ENCODE data around the gene TMEM62.
A peak's percentile ranks its signal among the peaks of the same experiment; 100 is the strongest.
"Not testable (repeated sequence)": the region's sequence is repeated elsewhere in the genome, so short reads cannot be mapped to it uniquely, and the experiment has no call there.

The TMEM62 gene

GRCh38 chr15:43184407-43185124 lies 51.2 kb downstream of the TMEM62 start:
- no peak for DNase-seq

GRCh38 chr15:43185157-43186002 lies 52.0 kb downstream of the TMEM62 start, which contains the start of gene CCNDBP1:
Gene CCNDBP1, plus strand, starts transcription at chr15:43185403. Its CDS starts 96 bp downstream, at chr15:43185499.
- peak; percentile 44 for DNase-seq

DNA sequence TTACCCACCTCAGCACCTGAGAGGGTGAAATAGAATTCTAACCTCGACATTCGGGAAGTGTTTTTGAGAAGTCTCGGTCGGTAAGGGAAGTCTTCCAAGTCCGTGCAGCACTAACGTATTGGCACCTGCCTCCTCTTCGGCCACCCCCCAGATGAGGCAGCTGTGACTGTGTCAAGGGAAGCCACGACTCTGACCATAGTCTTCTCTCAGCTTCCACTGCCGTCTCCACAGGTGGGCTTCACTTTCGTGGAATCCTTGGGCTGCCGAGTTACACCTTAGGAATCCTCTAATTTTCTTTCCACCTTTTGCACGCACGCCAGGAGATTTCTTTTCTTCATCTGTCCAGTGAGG lies 52.6 kb downstream of the TMEM62 start:
- DNase-seq, result no peak

DNA sequence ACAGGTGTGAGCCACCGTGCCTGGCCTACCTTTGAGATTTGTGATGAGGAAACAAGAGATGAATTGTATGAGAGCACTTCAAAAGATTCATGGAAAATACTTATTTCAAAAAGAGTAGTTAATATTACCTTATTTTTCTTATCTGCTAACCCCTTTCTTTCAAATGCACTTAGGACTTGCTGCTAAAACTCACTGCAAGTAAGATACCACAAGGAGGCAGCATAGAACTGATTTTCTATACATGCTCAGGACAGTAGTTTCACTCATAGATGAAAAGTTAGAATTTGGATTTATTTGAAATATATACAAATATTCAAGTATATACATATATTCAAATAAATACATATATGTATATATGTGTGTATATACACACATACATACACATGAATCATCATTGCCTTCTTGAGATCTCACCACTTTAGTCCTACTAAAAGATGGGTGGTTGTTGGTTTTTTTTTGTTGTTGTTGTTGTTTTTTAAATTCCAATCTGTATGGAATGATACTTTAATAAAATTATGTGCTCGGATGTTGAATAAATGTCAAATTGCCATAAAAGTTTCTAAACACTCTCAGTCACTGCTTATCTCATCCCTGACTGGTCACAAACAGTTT lies 54.3 kb downstream of the TMEM62 start:
- DNase-seq, result peak; percentile 40

DNA sequence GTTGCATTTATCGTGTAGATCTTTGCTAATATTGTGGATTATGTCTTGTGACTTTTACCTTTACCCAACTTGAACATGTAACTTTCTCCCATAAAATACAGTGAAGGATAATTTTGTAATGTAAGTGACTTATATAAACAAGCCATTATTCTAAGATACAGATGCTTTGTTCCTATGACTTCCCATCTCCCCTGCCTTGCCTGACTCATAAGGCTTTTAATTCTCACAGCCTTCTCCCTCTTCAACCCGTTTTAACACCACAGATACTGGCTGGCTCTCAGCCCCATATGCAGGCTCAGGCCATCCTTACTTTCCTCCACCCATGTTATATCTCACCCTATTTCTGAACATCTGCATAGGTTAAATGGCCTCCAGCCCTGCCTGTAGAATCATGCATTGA lies 55.9 kb downstream of the TMEM62 start:
- no peak for DNase-seq

GRCh38 chr15:43190178-43190577 lies 56.8 kb downstream of the TMEM62 start:
- no peak for DNase-seq

DNA sequence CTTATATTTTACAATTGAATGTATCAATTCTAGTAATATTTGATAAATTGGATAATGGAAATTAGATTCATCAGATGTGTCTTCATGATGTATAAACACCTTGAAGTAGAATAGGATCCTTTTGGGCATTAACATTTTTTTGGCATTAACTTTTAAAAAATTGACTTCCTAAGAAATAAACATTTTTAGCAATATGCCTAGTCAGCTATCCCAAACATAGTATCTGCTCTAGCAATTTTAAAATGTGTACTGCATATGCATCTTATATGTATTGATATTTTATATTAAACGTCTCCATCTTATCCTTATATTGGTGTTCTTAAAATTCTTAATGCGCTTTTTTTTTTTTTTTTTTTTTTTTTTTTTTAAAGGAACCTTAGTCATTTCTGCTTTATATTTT lies 60.3 kb downstream of the TMEM62 start:
- DNase-seq, result no peak

DNA sequence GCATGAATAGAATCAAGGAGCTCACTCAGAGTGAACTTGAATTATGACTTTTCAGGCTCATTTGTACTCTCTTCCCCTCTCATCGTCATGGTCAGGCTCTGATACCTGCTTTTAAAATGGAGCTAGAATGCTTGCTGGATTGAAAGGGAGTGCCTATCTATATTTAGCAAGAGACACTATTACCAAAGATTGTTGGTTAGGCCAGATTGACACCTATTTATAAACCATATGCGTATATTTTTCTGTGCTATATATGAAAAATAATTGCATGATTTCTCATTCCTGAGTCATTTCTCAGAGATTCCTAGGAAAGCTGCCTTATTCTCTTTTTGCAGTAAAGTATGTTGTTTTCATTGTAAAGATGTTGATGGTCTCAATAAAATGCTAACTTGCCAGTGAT lies 61.4 kb downstream of the TMEM62 start:
- no peak for DNase-seq

DNA sequence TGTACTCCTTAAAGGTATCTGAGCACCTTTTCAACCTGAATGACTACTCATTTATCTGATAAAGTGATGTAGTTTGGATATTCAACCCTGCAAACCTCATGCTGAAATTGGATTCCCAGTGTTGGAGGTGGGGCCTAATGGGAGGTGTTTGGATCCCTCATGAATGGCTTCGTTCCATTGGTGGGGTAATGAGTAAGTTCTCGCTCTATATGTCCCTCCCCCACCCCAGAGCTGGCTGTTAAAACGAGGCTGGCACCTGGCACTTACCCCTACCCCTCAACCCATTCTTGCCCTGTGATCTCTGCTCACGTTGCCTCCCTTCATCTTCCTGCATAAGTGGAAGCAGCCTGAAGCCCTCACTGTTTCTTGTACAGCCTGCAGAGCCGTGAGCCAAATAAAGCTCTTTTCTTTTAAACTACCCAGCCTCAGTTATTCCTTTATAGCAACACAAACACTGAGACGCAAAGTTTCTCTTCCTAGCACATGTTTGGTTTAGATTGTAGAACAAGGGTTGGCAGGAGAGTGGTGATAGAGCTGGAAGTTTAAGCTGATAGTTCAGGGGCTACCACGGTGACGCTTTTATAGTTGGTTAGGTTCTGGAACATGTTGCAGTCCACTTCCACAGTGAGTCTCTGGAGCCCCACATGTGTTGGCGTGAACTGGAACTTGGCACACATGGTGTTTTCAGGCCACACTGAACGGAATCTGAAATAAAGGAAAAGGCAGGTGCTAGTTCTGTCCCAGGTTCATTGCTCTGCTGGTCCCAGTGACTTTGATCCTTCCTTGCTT lies 63.6 kb downstream of the TMEM62 start:
- DNase-seq, result no peak

DNA sequence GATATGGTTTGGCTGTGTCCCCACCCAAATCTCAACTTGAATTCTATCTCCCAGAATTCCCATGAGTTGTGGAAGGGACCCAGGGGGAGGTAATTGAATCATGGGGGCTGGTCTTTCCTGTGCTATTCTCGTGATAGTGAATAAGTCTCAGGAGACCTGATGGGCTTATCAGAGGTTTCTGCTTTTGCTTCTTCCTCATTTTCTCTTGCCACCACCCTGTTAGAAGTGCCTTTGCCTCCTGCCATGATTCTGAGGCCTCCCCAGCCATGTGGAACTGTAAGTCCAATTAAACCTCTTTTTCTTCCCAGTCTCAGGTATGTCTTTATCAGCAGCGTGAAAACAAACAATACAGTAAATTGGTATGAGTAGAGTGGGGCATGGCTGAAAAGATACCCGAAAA lies 64.4 kb downstream of the TMEM62 start:
- DNase-seq, result not testable (repeated sequence)

- DNase-seq, result not testable (repeated sequence)
Measured at GRCh38 chr15:43198556-43198955, 65.2 kb downstream of the TMEM62 start.

GRCh38 chr15:43198992-43199391 lies 65.6 kb downstream of the TMEM62 start:
- DNase-seq, result no peak

- DNase-seq, result no peak
Measured at GRCh38 chr15:43199945-43200488, 66.6 kb downstream of the TMEM62 start.

GRCh38 chr15:43204016-43204901 lies 70.9 kb downstream of the TMEM62 start:
- DNase-seq, result peak; percentile 14

DNA sequence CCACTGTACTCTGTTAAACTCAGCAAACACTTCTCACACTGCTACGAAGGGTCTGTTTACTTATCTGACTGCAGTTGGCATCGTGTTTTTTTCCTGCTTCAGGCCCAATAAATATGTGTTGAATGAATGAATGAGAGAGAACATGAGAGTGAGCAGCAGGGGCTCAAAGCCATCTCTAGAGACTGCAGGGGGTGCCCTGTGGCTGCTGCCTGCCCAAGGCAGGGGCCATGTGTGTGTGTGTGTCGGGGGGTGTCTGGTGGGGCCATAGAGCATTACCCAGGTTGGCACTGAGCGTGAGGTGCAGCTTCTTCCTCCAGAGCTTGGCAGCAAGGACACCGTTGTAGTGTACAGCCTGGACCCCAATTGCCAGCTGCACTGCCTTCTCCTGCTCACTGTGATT lies 72.7 kb downstream of the TMEM62 start:
- DNase-seq, result no peak

GRCh38 chr15:43207024-43207423 lies 73.6 kb downstream of the TMEM62 start:
- DNase-seq, result no peak

- DNase-seq, result no peak
Measured at GRCh38 chr15:43208052-43209002, 74.9 kb downstream of the TMEM62 start.

GRCh38 chr15:43209059-43209824 lies 75.9 kb downstream of the TMEM62 start:
- no peak for DNase-seq

- DNase-seq, result no peak
Measured at GRCh38 chr15:43210172-43210745, 76.9 kb downstream of the TMEM62 start.

Measured in NCI-H1092 treated with DMSO at 0.1 percent for 48 hours (cell line).